OCI-LY3 (cell line): Measurements from ENCODE around the gene ADRA2B.
"Not testable (repeated sequence)": the region's sequence is repeated elsewhere in the genome, so short reads cannot be mapped to it uniquely, and the experiment has no call there.

Experiments used
- CTCF ChIP-seq: fragments of 200-600, 300-600 bp; sonication (generic); IDR thresholded peaks from 2 replicates; pipeline ENCODE4 v1.5.1; 2014; ENCODE audit warnings: antibody characterized with exemption, low read length, low read depth
- EZH2phosphoT487 ChIP-seq: fragments of 200-600 bp; shearing (Covaris generic); IDR thresholded peaks from 2 replicates; pipeline ENCODE4 v1.6.1; 2018; ENCODE audit warnings: antibody characterized with exemption, mixed run types, low read depth

- TF ChIP-seq CTCF, EZH2phosphoT487: not testable (repeated sequence)
Observed at GRCh38 chr2:96064047-96064675, 52.2 kb downstream of the ADRA2B start.
